ENCODE data around the gene FSD1L. TPM values are rescaled to one million over a fixed set of nuclear protein-coding genes. Genes with fewer than 3 reads are reported as not detected.

Gene FSD1L
- total and polyA plus RNA-seq, 8 donors = 0.78 to 13.2 (median 3.0) TPM; not detected in 1

GRCh38 chr9:105426657-105427056 is 21.2 kb upstream of the FSD1L start:
- H3K4me3 ChIP-seq = no peak overlapping the region
- DNase-seq = no peak
- intact Hi-C loops (cut with DNase I; ENCODE audit: low total_unique reads) = no loop called here
- no peaks in the 10 kb centered on the region for H3K9me3 ChIP-seq
- 77 to 97% (median 93%) methylated on average over 3 of the region's 3 CpGs for WGBS, 5 donors
- no peak overlapping the region for H3K27ac ChIP-seq
- H3K36me3 ChIP-seq = no peaks in the 10 kb centered on the region
- H3K4me1 ChIP-seq = peaks cover 0 to under 1% (median 0%) of the 10 kb centered on the region in 4 donors
- TF ChIP-seq CTCF (IDR thresholded peaks at IDR 0.05) (no peak), POLR2A (IDR thresholded peaks at IDR 0.05) (no peak), POLR2AphosphoS5 (IDR thresholded peaks at IDR 0.05) (no peak), EP300 (IDR thresholded peaks at IDR 0.05) (no peak)
- H3K27me3 ChIP-seq = no peaks in the 10 kb centered on the region

GRCh38 chr9:105431424-105432246 is 16.2 kb upstream of the FSD1L start:
- whole genome bisulfite sequencing, 5 donors = 76 to 82% (median 78%) methylated on average over 9 of the region's 9 CpGs
- Histone ChIP-seq H3K4me1 (peaks cover 0 to 12% (median 2%) of the 10 kb centered on the region in 4 donors), H3K27ac (no peak overlapping the region), H3K36me3 (no peaks in the 10 kb centered on the region), H3K27me3 (no peaks in the 10 kb centered on the region), H3K4me3 (no peak overlapping the region), H3K9me3 (no peaks in the 10 kb centered on the region)
- DNase-seq = no peak
- TF ChIP-seq POLR2AphosphoS5 (IDR thresholded peaks at IDR 0.05) (no peak), POLR2A (IDR thresholded peaks at IDR 0.05) (no peak), EP300 (IDR thresholded peaks at IDR 0.05) (no peak), CTCF (IDR thresholded peaks at IDR 0.05) (no peak)
- intact Hi-C loops (cut with DNase I; ENCODE audit: low total_unique reads) = no loop called here

- H3K36me3 ChIP-seq = no peaks in the 10 kb centered on the region
- no peak overlapping the region for H3K4me3 ChIP-seq
- no peaks in the 10 kb centered on the region for H3K9me3 ChIP-seq
- no peak for TF ChIP-seq POLR2AphosphoS5 (IDR thresholded peaks at IDR 0.05)
- TF ChIP-seq CTCF (IDR thresholded peaks at IDR 0.05) = no peak
- no peak for TF ChIP-seq EP300 (IDR thresholded peaks at IDR 0.05)
- no peak for TF ChIP-seq POLR2A (IDR thresholded peaks at IDR 0.05)
- 37 to 66% (median 49%) methylated on average over 2 of the region's 2 CpGs for WGBS, 5 donors
- intact Hi-C loops (cut with DNase I; ENCODE audit: low total_unique reads) = no loop called here
- no peak overlapping the region for H3K27ac ChIP-seq
- peaks cover 0 to 12% (median 3%) of the 10 kb centered on the region in 4 donors for H3K4me1 ChIP-seq
- peak in 1 of 2 donors; percentile 38 for DNase-seq
- H3K27me3 ChIP-seq = no peaks in the 10 kb centered on the region
Observed at GRCh38 chr9:105432247-105432842, 15.5 kb upstream of the FSD1L start.

DNA sequence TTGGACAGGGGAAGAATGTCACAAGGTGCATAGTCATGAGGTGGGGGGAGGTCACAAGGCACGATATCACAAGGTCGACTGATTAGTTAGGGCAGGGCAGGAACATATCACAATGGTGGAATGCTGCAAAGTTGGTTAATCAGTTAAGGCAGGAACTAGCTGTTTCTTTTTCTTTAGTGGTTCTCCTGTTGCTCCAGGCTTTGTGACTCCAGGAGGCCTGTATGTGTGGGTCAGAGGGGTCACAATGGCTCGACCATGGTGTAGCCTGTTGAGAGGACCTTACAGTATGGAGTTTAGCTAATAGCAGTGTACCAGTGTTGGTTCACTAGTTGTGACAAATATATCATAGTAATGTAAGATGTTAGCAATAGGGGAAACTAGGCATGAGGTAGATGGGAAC is 12.4 kb upstream of the FSD1L start:
- H3K27me3 ChIP-seq = no peaks in the 10 kb centered on the region
- peaks cover 0 to 29% (median 11%) of the 10 kb centered on the region in 4 donors for H3K4me1 ChIP-seq
- no peaks in the 10 kb centered on the region for H3K9me3 ChIP-seq
- TF ChIP-seq EP300 (IDR thresholded peaks at IDR 0.05) (no peak), POLR2AphosphoS5 (IDR thresholded peaks at IDR 0.05) (no peak), CTCF (IDR thresholded peaks at IDR 0.05) (no peak), POLR2A (IDR thresholded peaks at IDR 0.05) (no peak)
- no peak for DNase-seq
- H3K36me3 ChIP-seq = no peaks in the 10 kb centered on the region
- no peak overlapping the region for H3K4me3 ChIP-seq
- H3K27ac ChIP-seq = no peak overlapping the region
- WGBS, 5 donors = 60 to 71% (median 66%) methylated on average over 3 of the region's 3 CpGs
- intact Hi-C loops (cut with DNase I; ENCODE audit: low total_unique reads) = no loop called here
